HG03135 (cell line): ENCODE results near the gene CR1L.
"Not testable (repeated sequence)": the region's sequence is repeated elsewhere in the genome, so short reads cannot be mapped to it uniquely, and the experiment has no call there.

Source experiments
- ATAC-seq: cut with Tn5 transposase; IDR thresholded peaks from one replicate; pipeline ENCODE4 v1.9.1; 2021; ENCODE audit warnings: mild to moderate bottlenecking, moderate library complexity; ENCODE audit not compliant: unreplicated experiment

The CR1L gene

DNA sequence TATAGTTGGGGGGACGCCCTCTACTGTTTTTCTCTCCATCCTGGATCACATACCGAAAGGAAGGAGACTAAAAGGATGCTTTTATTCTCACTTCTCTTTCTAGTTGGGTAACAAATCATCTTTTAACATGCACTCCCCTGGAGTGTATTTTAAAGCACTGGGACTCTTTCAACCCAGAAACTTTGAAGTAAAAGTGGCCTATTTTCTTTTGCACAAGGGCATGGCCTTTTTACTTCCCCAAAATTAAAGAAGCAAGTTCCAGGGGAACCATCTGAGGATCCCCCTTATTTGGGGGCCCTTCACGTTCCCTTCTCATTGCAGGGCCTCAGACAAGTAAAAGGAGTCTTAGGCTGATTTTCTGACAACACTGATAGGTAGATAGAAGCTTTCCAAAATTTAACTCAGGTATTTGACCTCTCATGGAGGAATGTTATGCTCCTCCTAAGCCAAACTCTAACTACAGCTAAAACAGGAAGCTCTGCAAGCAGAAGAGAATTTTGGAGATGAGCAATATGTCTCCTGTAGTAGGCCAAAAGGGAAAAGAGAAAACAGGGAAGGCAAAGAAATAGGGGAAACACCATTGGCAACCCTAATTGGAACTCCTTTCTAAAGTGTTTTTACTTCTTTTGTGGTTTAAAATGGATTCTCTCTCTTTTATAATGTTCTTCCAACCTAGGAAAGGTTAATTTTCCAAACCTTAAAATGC is 98.1 kb downstream of the CR1L start:
- no peak for ATAC-seq

DNA sequence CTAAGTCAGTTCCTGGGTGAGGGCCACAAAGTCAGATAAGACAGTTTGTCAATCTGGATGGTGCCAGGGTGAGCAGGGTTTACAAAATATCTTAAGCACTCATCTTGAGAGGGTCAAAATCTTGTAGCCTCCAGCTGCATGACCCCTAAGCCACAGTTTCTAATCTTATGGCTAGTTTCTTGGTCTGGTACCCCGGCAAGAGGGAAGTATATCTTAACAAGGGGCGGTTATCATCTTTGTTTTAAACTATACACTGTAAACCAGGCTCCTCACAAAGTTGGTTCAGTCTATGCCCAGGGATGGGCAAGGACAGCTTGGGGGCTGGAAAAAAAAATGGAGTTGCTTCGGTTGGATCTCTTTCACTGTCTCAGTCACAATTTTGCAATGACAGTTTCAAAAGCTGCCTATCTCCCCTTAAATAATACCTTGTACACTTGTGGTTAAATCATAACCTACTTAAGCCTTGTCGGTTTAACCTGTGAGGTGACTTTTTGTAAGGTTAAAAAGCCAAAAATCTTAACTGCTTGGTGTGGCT is 99.1 kb downstream of the CR1L start:
- no peak for ATAC-seq

- no peak for ATAC-seq
Observed at GRCh38 chr1:207745285-207745684, 100.4 kb downstream of the CR1L start.

DNA sequence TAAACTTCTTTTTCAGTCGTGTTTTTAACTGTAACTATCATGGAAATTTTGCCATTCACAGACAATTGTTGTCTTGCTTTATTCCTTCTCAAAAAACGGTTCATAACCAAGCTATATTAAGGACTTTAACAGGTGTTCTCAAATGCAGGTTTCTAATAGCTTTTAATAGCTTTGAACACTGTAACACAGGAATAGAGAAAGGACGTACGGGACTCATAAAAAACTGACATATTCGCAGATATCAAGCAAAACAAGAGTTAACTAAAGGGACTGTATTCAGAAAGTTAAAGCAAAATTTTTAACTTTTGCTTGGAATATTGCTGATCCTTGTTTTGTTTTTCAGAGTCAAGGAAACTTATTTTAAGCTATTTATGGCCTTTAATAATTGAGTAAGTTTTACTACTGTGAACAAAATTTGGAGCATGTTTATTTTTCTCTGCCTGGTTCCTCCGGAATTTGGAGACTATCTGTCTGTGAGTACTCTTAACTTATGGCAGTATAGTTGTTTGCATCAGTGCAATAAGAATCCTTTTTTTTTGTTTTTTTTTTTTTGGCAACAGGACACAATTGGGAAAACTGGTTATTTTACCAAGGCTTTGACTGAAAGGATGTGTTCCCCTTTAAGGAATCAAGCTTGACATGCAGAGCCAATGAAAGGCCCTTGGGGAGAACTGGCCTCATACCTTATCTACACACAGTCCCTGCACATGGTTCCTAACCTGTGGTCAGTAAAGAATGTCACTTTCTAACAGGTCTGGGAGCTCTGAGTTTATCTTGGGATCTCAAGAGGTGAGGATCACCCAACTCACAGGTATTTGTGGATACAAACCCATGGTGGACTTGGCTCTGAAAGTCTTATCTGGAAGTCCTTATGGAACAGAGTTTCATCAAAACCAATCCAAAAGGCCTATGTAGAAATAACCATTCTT is 101.2 kb downstream of the CR1L start:
- no peak for ATAC-seq

DNA sequence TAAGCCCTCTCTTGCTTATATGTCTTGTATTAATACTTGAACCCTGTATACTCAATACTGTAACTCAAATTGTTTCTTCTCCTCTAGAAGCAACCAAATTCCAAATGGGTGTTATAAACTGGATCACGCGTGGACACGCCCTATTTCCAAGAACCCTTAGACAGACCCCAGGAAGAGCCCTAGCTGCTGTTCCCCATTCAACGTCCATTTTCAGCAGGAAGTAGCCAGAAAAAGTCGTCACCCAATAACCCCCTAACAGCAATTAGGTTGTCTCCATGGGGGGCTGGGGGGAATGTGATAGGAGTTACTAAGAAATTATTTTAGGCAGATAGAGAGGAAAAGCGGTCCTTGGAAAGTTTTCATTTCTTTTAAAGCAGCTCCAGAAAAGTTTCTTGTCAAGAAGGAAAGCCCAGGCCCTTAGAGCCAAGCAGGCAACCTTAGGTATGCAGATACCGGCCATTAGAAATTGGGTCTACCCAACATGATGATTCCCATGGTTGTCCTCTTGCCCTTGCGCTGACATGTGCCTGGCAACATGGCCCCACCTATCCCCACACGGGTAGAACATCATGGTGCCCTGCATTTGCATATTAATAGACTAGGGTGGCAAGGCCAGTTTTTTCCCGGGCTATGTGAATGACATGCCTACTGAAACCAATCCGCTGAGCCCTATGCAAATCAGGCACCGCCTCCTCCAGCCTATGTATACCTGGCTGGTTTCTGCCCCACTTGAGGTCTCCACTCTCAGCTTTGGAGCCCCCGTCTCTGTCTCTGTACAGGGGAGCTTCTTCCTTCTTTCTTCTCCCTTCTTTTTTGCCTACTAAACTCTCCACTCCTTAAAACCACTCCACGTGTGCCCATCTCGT is 102.9 kb downstream of the CR1L start:
- no peak for ATAC-seq

GRCh38 chr1:207748737-207749528 is 104.0 kb downstream of the CR1L start:
- no peak for ATAC-seq

DNA sequence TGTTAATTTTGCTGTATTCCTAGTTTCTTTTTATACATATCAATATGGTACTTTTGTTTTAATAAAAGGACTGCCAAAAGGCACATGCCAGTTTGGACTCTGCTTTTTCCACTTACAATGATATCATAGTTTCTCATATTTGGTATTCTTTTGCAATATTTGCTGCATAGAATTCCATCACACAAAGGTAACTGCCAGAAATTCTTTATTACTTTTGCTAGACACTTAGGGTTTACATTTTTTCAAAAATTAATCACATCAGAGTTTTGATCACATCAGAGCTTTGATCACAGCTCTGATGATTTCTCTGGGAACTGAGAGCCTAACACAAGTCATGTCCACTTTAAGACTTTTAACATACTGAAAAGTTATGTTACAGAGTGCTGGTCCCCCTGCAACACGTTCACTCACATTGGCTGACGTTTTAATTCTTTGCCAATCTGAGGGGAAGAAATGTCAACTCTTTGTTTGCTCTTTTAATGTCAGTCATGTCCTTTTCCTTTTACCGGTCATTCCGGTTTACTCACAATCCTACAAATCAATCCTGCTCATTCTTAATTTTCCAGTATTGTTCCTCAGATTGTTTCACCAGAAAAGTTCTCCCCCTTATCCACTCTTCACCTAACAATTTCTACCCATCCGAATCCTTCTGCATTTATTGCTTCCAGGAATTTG is 105.8 kb downstream of the CR1L start:
- ATAC-seq = no peak

DNA sequence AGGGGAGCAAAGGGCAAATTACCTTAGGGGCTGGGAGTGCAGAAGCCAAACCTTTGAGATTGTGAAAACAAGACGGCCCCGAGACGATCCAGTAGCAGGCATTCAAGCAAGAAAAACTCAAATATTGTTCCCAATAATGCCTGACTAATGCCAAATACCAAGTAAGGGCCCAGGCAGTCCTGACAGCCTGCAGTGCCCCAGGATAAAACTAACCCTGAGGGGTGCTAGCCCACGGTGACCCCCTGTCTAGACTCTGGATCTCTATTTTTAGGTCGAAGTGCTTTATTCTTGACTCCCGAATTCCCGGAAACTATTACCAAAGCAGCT is 106.5 kb downstream of the CR1L start:
- not testable (repeated sequence) for ATAC-seq

- ATAC-seq = peak; percentile 95
Observed at GRCh38 chr1:207751790-207752455, 107.0 kb downstream of the CR1L start, which contains the start of gene CD46. CD46 (plus strand) TSS chr1:207752054; CDS start chr1:207752213, 159 bp downstream.

DNA sequence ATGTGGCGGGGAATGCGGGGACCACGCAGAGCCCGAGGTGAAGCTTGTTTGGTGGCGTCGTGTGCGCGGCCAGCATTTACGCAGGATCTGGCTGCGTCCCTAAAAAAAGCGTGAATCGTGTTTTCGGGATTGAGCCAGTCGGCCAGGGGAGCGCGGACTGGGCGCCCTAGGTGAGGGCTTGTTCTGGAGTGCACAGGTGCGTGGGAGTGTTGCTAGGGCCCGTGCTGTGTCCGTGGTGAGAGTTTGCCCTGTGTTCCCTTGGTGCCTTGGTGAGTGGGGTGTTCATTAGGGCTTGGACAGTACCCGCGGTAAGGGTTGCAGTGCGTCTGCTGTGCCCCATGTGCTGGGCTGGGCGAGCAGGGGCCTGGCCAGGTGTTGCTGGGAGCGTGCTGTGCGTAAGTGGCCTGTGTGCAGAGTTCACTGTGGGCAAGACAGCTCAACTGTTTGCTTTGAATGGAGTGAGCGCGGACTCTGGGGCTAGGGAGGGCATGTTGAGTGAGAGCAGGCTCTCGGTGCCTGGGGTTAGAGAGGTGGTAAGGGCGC is 107.6 kb downstream of the CR1L start:
- peak; percentile 29 for ATAC-seq

DNA sequence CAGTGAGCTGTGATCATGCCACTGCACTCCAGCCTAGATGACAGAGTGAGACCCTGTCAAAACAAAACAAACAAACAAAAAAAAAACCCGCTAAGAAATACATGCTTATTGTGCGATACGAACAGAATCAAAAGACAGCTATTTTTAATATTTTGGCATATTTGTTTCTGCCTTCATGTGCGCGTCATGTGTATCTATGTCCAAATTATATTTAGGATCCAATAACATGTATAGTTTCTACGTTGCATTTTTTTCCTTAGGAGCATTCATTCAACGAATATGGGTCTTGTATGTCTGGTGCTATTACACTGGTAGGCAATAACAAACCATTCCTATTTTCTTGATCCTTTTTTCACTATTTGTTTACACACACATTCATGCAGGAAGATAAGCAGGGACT is 108.7 kb downstream of the CR1L start:
- no peak for ATAC-seq

DNA sequence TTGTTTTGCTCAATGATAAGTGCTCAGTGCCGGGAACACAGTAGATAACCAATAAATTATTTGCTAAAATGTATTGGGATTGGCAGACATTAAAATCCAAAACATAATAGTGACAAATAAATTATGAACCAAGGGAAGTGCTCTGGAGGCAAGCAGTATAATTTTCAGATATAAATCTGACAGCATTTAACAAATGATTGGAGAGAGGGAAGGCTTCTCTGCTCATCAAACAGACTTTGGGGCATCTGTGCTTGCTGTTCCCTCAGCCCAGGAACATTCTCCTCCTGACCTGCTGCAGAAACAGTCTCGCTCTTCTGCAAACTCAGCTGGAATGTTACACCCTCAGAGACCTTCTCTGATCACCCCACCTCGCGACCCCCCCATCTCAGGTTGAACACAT is 109.1 kb downstream of the CR1L start:
- no peak for ATAC-seq

GRCh38 chr1:207754974-207755700 is 110.2 kb downstream of the CR1L start:
- no peak for ATAC-seq

GRCh38 chr1:207755846-207756693 is 111.1 kb downstream of the CR1L start:
- no peak for ATAC-seq

GRCh38 chr1:207762622-207763021 is 117.7 kb downstream of the CR1L start:
- ATAC-seq = no peak

GRCh38 chr1:207763091-207763490 is 118.2 kb downstream of the CR1L start:
- ATAC-seq = no peak

- ATAC-seq = no peak
Observed at GRCh38 chr1:207763972-207764371, 119.0 kb downstream of the CR1L start.
